Choroid plexus epithelial cell (primary cell): Measurements from ENCODE around the gene CDH13.

Experiments
- DNase-seq: peaks from one replicate; pipeline ENCODE4 v3.0.0-alpha.2; 2010; ENCODE audit warnings: low read depth
- H3K4me3 ChIP-seq: 2 replicates; pipeline ENCODE4 v1.5.1; 2011; ENCODE audit warnings: low read depth, mild to moderate bottlenecking, control low read depth, low read length, moderate library complexity
- CTCF ChIP-seq: conservative IDR thresholded peaks from 2 replicates; pipeline ENCODE4 v1.5.1; 2011; ENCODE audit warnings: low read depth, mild to moderate bottlenecking, control low read depth, inconsistent platforms, low read length, moderate library complexity

CDH13 gene

GRCh38 chr16:83660282-83660681 is 1033.5 kb downstream of the CDH13 start:
- no peak for DNase-seq
- TF ChIP-seq CTCF = no peak
- H3K4me3 ChIP-seq = no peak overlapping the region

GRCh38 chr16:83661656-83662055 is 1034.9 kb downstream of the CDH13 start:
- TF ChIP-seq CTCF = no peak
- no peak overlapping the region for H3K4me3 ChIP-seq
- DNase-seq = no peak

GRCh38 chr16:83666449-83666848 is 1039.7 kb downstream of the CDH13 start:
- no peak for DNase-seq
- H3K4me3 ChIP-seq = no peak overlapping the region
- no peak for TF ChIP-seq CTCF

GRCh38 chr16:83669456-83669855 is 1042.7 kb downstream of the CDH13 start:
- no peak for TF ChIP-seq CTCF
- H3K4me3 ChIP-seq = no peak overlapping the region
- no peak for DNase-seq

GRCh38 chr16:83674931-83675535 is 1048.3 kb downstream of the CDH13 start:
- H3K4me3 ChIP-seq = no peak overlapping the region
- TF ChIP-seq CTCF = no peak
- DNase-seq = peak; percentile 8

GRCh38 chr16:83676086-83676485 is 1049.3 kb downstream of the CDH13 start:
- TF ChIP-seq CTCF = no peak
- no peak overlapping the region for H3K4me3 ChIP-seq
- no peak for DNase-seq

- TF ChIP-seq CTCF = no peak
- DNase-seq = no peak
- H3K4me3 ChIP-seq = no peak overlapping the region
These were observed 1054.2 kb downstream of the CDH13 start for GRCh38 chr16:83680980-83681379.
